Astrocyte of the spinal cord (primary cell): ENCODE results near the gene NPC1.

ENCODE experiments used
- DNase-seq: peaks from one replicate; pipeline ENCODE4 v3.0.0; 2011; ENCODE audit warnings: low read depth, low spot score
- H3K4me3 ChIP-seq: 2 replicates; pipeline ENCODE4 v1.5.1; 2011; ENCODE audit warnings: low read depth, mild to moderate bottlenecking, low read length, moderate library complexity
- in situ Hi-C: cut with HindIII; loops from 2 replicates; pipeline ENCODE4 v1.10.0; 2017; ENCODE audit warnings: low sequenced_read_pairs
- TF ChIP-seq, protein P1 (sequence below): IDR thresholded peaks from 2 replicates; pipeline ENCODE4 v1.5.1; 2012; ENCODE audit warnings: low read depth, mild to moderate bottlenecking, low read length, inconsistent platforms

Gene NPC1

DNA sequence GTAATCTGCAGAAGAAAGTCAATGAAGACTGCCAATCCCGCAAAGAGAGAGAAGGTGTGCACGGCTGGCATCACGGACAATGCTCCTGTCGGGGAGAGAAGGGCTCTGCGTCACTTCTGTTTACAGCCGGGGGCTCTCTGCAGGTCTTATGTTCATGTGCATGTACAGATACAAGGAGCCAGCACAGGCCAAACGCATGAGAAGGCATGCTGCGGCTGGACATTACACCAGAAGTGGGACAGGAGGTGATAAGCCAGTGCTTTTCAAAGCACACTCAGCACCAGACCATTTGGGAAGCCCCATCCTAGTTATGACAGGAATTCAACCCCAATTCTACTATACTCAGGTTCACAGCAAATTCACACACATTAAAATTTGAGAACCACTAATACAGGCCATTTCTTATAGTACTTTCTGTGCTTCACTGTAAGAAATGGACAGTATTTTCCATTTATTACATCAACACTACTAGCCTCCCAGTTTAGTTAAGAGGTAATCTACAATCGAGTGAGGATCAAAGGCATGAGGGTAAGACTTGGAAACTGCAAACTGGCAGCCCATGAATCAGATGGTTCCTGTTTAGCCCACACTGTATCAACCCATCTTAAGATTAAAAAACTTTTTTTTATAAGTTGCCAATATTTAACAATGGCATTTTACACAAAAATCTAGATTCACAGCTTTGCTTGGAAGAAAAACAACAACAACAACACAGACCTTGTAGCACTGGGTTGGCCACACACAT is 44.8 kb downstream of the NPC1 start:
- TF ChIP-seq, protein P1, sequence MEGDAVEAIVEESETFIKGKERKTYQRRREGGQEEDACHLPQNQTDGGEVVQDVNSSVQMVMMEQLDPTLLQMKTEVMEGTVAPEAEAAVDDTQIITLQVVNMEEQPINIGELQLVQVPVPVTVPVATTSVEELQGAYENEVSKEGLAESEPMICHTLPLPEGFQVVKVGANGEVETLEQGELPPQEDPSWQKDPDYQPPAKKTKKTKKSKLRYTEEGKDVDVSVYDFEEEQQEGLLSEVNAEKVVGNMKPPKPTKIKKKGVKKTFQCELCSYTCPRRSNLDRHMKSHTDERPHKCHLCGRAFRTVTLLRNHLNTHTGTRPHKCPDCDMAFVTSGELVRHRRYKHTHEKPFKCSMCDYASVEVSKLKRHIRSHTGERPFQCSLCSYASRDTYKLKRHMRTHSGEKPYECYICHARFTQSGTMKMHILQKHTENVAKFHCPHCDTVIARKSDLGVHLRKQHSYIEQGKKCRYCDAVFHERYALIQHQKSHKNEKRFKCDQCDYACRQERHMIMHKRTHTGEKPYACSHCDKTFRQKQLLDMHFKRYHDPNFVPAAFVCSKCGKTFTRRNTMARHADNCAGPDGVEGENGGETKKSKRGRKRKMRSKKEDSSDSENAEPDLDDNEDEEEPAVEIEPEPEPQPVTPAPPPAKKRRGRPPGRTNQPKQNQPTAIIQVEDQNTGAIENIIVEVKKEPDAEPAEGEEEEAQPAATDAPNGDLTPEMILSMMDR: no peak
- no peak overlapping the region for H3K4me3 ChIP-seq
- no peak for DNase-seq
- in situ Hi-C loops: no loop called here

DNA sequence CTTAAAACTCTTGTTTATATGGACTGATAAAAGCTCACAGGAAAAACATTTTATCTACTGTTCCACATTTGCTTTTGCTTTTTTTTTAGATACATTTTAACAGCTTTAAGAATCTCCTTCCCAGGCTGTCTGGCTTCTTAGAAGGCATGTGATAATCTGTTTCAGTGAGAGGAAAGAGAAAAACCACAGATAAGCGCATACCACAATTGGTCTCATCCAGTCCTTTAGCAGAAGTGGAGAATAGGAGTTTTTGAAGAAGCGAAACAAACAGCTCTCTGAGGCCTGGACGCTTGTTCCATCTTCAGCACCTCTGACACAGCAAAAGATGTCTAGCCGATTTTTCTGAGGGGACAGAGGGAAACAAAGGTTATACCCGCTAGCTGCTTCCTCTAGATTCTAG is 45.4 kb downstream of the NPC1 start:
- H3K4me3 ChIP-seq: no peak overlapping the region
- TF ChIP-seq, protein P1: no peak
- in situ Hi-C loops: no loop called here
- no peak for DNase-seq

DNA sequence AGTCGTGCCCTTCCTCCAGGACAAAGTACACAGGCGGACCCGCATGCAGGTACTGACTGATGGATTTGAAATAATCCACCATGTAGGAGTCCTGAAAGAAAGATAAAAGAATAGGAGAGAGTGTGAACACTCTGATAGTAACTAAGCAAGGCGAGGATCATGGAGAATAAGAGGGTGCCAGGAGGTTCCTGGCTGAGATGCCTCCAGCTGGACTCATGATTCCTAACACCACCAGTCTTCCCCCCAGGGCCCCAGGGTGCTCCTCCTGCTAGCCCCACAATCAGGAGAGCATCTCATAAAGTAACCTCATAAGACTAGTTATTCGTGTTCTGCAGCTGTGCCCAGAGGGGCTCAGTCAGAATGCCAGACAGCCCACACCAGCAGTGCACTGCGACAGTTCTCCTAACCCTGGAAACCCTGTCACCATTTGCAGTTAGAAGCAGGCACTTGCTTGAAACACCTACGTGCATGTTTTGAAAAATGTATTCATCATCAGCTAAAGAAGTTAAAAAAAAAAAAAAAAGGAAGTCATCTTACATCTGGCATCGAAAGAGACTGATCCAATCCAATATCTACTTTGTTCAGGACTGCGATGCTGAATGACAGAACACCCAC is 46.3 kb downstream of the NPC1 start:
- DNase-seq: no peak
- TF ChIP-seq, protein P1: no peak
- no peak overlapping the region for H3K4me3 ChIP-seq
- in situ Hi-C loops: no loop called here

DNA sequence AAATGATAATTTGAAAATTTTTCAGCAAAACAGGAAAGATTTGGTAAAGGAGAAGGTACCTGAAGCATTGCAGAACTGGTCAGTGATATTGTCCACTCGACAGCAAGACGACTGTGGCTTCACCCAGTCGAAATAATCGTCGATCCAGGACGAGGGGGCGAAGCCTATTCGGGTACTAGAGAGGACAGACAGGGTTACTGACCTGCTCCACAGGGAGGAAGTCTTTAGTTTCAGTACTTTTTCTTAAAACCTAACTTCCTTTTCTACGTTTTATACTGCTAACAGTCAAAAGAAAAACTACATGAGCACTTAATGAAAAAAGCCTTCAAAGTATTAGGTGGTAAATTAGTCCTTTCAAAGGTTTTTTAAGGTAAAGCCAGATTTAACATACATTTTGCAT is 47.0 kb downstream of the NPC1 start:
- H3K4me3 ChIP-seq: no peak overlapping the region
- TF ChIP-seq, protein P1: no peak
- in situ Hi-C loops: no loop called here
- DNase-seq: no peak

DNA sequence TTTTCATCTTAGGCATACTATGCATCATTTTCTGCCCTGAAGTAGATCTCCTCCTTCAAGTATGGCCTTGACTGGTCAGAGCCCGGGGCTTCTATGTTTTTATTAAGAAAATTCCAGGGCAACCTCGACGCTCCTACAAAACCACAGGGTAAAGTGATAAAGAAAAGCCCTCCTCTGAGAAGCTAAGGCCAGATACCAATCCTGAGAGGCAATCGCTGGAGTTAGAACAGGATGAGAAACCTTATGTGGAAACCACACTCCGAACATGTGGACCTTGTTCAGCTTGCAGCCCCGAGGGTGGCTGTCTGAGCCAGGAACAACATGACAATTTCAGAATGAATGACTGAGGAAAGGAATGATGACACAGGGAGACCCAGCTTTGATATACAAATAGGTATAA is 47.4 kb downstream of the NPC1 start:
- no peak overlapping the region for H3K4me3 ChIP-seq
- DNase-seq: peak; percentile 22
- TF ChIP-seq, protein P1: no peak
- in situ Hi-C loops: no loop called here

DNA sequence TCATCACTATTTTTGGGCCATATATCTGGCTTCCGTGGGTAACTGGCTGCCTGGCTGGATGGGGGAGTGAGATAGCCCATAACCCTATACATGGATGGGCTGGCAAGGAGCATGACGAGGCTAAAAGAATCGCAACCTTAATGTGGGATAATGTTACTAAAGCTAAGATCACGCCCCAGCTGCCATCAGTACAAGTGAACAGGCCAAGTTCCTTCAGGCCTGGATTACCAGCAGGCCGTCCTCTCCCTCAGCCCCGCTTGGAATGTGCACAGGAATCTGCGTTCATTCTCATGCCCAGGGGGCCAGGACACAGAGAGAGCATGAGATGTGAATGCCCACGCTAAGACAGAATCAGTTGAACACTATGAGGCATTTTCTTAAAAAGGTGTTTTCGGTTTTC is 48.3 kb downstream of the NPC1 start:
- in situ Hi-C loops: no loop called here
- TF ChIP-seq, protein P1: no peak
- no peak overlapping the region for H3K4me3 ChIP-seq
- DNase-seq: no peak
